GM23338 (cell line): ENCODE results near the gene KRT17. TPM values are rescaled to one million over a fixed set of nuclear protein-coding genes. Genes with fewer than 3 reads are reported as not detected.

Experiments used
- ATAC-seq: fragments of 200-7000 bp; cut with Tn5 transposase; 3 replicates; pipeline ENCODE4 v1.9.1; 2020
- DNase-seq: peaks from one replicate; pipeline ENCODE4 v3.0.0-alpha.2; 2015; ENCODE audit warnings: low spot score
- H2AFZ ChIP-seq: fragments of 200-600 bp; sonication (generic); 2 replicates; pipeline ENCODE4 v1.8.0; 2016; ENCODE audit warnings: antibody characterized with exemption, mild to moderate bottlenecking, moderate library complexity
- H3F3A ChIP-seq: fragments of 200-600 bp; sonication (generic); replicated peaks from 2 replicates; pipeline ENCODE4 v1.8.0; 2017; ENCODE audit warnings: antibody characterized with exemption, mixed run types, low read depth
- H3K27ac ChIP-seq: fragments of 200-600 bp; sonication (generic); 2 replicates; pipeline ENCODE4 v1.6.1; 2016; ENCODE audit warnings: low read depth
- H3K27me3 ChIP-seq: fragments of 200-600 bp; sonication (generic); 2 replicates; pipeline ENCODE4 v1.8.0; 2016; ENCODE audit warnings: mild to moderate bottlenecking, mixed run types, moderate library complexity; ENCODE audit not compliant: insufficient read depth
- H3K36me3 ChIP-seq: fragments of 200-600 bp; sonication (generic); 2 replicates; pipeline ENCODE4 v1.8.0; 2016; ENCODE audit warnings: mild to moderate bottlenecking; ENCODE audit not compliant: insufficient read depth
- H3K4me1 ChIP-seq: fragments of 200-600 bp; sonication (generic); 2 replicates; pipeline ENCODE4 v1.8.0; 2016; ENCODE audit warnings: mild to moderate bottlenecking, moderate library complexity; ENCODE audit not compliant: insufficient read depth
- H3K4me2 ChIP-seq: fragments of 200-600 bp; sonication (generic); 2 replicates; pipeline ENCODE4 v1.7.1; 2017; ENCODE audit warnings: mixed run types
- H3K4me3 ChIP-seq: fragments of 200-600 bp; sonication (generic); 2 replicates; pipeline ENCODE4 v1.6.1; 2016; ENCODE audit warnings: mixed run types
- H3K79me2 ChIP-seq: fragments of 200-600 bp; sonication (generic); replicated peaks from 2 replicates; pipeline ENCODE4 v1.8.0; 2017; ENCODE audit warnings: mild to moderate bottlenecking; ENCODE audit not compliant: insufficient read depth
- H3K9me2 ChIP-seq: fragments of 200-600 bp; sonication (generic); 2 replicates; pipeline ENCODE4 v1.8.0; 2017; ENCODE audit not compliant: insufficient read depth
- H4K20me1 ChIP-seq: fragments of 200-600 bp; sonication (generic); replicated peaks from 2 replicates; pipeline ENCODE4 v1.8.0; 2017; ENCODE audit warnings: mild to moderate bottlenecking; ENCODE audit not compliant: insufficient read depth
- H3K27ac Mint-ChIP-seq: 2 replicates; pipeline ENCODE4 v1.8.0; 2020; ENCODE audit warnings: inconsistent platforms, mild to moderate bottlenecking, moderate library complexity, mixed read lengths
- H3K27me3 Mint-ChIP-seq: 3 replicates; pipeline ENCODE4 v1.8.0; 2022; ENCODE audit warnings: low read depth, mild to moderate bottlenecking, moderate library complexity, mixed read lengths, inconsistent platforms; ENCODE audit not compliant: insufficient read depth, poor library complexity
- H3K36me3 Mint-ChIP-seq: 3 replicates; pipeline ENCODE4 v1.8.0; 2021; ENCODE audit warnings: low read depth, mild to moderate bottlenecking, inconsistent platforms, moderate library complexity, mixed read lengths
- H3K4me1 Mint-ChIP-seq: 3 replicates; pipeline ENCODE4 v1.8.0; 2020; ENCODE audit warnings: mild to moderate bottlenecking, inconsistent platforms, mixed read lengths
- H3K4me3 Mint-ChIP-seq: 3 replicates; pipeline ENCODE4 v1.8.0; 2021; ENCODE audit warnings: moderate library complexity, mild to moderate bottlenecking, inconsistent platforms, mixed read lengths
- H3K9me3 Mint-ChIP-seq: 3 replicates; pipeline ENCODE4 v1.8.0; 2020; ENCODE audit warnings: moderate library complexity, mild to moderate bottlenecking, inconsistent platforms, mixed read lengths
- CREB1 ChIP-seq: fragments of 250-450 bp; sonication (Bioruptor Pico); IDR thresholded peaks from 2 replicates; pipeline ENCODE4 v1.5.0; 2020; ENCODE audit warnings: low read depth, mild to moderate bottlenecking, moderate library complexity
- CTCF ChIP-seq, 2 experiments: fragments of 200-600 bp in 1 of 2; sonication (generic) in 1 of 2; conservative IDR thresholded peaks; 2 replicates each; pipeline versions ENCODE4 v1.5.1 to v1.6.1; 2016 to 2017; ENCODE audit warnings: antibody characterized with exemption in 2 of 2, low read depth in 2 of 2, mild to moderate bottlenecking in 2 of 2, moderate library complexity in 1 of 2
- EZH2 ChIP-seq: fragments of 200-600 bp; sonication (generic); IDR thresholded peaks from one replicate; pipeline ENCODE4 v1.8.0; 2017; ENCODE audit warnings: antibody characterized with exemption, mild to moderate bottlenecking, low read depth; ENCODE audit not compliant: unreplicated experiment
- EZH2phosphoT487 ChIP-seq: fragments of 200-600 bp; sonication (generic); IDR thresholded peaks from one replicate; pipeline ENCODE4 v1.8.1; 2018; ENCODE audit warnings: antibody characterized with exemption; ENCODE audit not compliant: unreplicated experiment
- JUNB ChIP-seq: IDR thresholded peaks from one replicate; pipeline ENCODE4 v1.6.1; 2016; ENCODE audit warnings: antibody characterized with exemption; ENCODE audit not compliant: unreplicated experiment
- NANOG ChIP-seq: IDR thresholded peaks from 2 replicates; pipeline ENCODE4 v1.6.1; 2016; ENCODE audit warnings: antibody characterized with exemption, borderline replicate concordance
- POLR2AphosphoS5 ChIP-seq: IDR thresholded peaks from 2 replicates; pipeline ENCODE4 v1.6.1; 2016; ENCODE audit warnings: antibody characterized with exemption, low read depth
- REST ChIP-seq: IDR thresholded peaks from one replicate; pipeline ENCODE4 v1.6.1; 2018; ENCODE audit warnings: antibody characterized with exemption; ENCODE audit not compliant: unreplicated experiment
- STAT1 ChIP-seq: IDR thresholded peaks from one replicate; pipeline ENCODE4 v1.6.1; 2016; ENCODE audit warnings: antibody characterized with exemption; ENCODE audit not compliant: unreplicated experiment
- ZNF114 ChIP-seq: fragments of 250-450 bp; sonication (Bioruptor Pico); IDR thresholded peaks from 2 replicates; pipeline ENCODE4 v1.5.0; 2020; ENCODE audit warnings: mild to moderate bottlenecking, moderate library complexity
- ZNF331 ChIP-seq: fragments of 250-450 bp; sonication (Bioruptor Pico); IDR thresholded peaks from 2 replicates; pipeline ENCODE4 v1.5.0; 2020; ENCODE audit warnings: low read depth, mild to moderate bottlenecking, moderate library complexity
- polyA plus RNA-seq: library from polyadenylated mRNA; unstranded; fragments of >200 nt; fragmentation: Nextera tagmentation; extraction: Ambion mirVana; gene quantifications from 2 replicates; pipeline ENCODE4 v1.2.1, GENCODE V29; 2016
- total RNA-seq: library from RNA; depleted of rRNA; stranded (reverse); fragments of >200 nt; shearing (Covaris generic); gene quantifications from 2 replicates; pipeline ENCODE4 v1.2.3, GENCODE V29; 2014

KRT17 gene
- total and polyA plus RNA-seq, 2 experiments from 2014 or later, result 0.63 to 1.8 TPM

- no peak for TF ChIP-seq CREB1 (CRISPR knock-in tag)
- TF ChIP-seq EZH2, result no peak
- TF ChIP-seq POLR2AphosphoS5, result no peak
- TF ChIP-seq JUNB, result no peak
- no peak for TF ChIP-seq EZH2phosphoT487
- TF ChIP-seq STAT1, result no peak
- TF ChIP-seq NANOG, result no peak
- no peak for TF ChIP-seq ZNF331 (CRISPR knock-in tag)
- no peak for TF ChIP-seq CTCF (conservative IDR thresholded peaks at IDR 0.05; ENCODE audit: low read depth in 2 of 2)
- TF ChIP-seq REST, result no peak
- no peak for TF ChIP-seq ZNF114 (CRISPR knock-in tag)
- H2AFZ ChIP-seq, result no peak overlapping the region
- no peaks in the 10 kb centered on the region for H3K79me2 ChIP-seq
- no peak overlapping the region for H3K4me2 ChIP-seq
- H3K36me3 Mint-ChIP-seq, result no peaks in the 10 kb centered on the region
- no peaks in the 10 kb centered on the region for H3K9me2 ChIP-seq
- H3K9me3 Mint-ChIP-seq, result no peaks in the 10 kb centered on the region
- H3K4me1 Mint-ChIP-seq, result peaks cover 11% of the 10 kb centered on the region
- no peak overlapping the region for H3K4me3 ChIP-seq
- peaks cover 12% of the 10 kb centered on the region for H3K27me3 Mint-ChIP-seq
- H3K27me3 ChIP-seq, result no peaks in the 10 kb centered on the region
- no peak overlapping the region for H3K27ac Mint-ChIP-seq
- ATAC-seq (no peak), DNase-seq (no peak)
- no peaks in the 10 kb centered on the region for H4K20me1 ChIP-seq
- H3K27ac ChIP-seq, result no peak overlapping the region
- H3K4me1 ChIP-seq, result 0 out of 2 replicates have a peak, but pooled peaks cover 10% of the 10 kb centered on the region
- H3K4me3 Mint-ChIP-seq, result no peak overlapping the region
- no peaks in the 10 kb centered on the region for H3K36me3 ChIP-seq
- 0 out of 2 replicates have a peak, but pooled peaks cover 3% of the 10 kb centered on the region for H3F3A ChIP-seq
Observed at GRCh38 chr17:41636652-41637051, 12.3 kb upstream of the KRT17 start.
